Motor neuron (in vitro differentiated cells): ENCODE data around the gene ZDHHC12. TPM values are rescaled to one million over a fixed set of nuclear protein-coding genes. Genes with fewer than 3 reads are reported as not detected.
"Not testable (repeated sequence)": the region's sequence is repeated elsewhere in the genome, so short reads cannot be mapped to it uniquely, and the experiment has no call there.

ENCODE experiments used
- ATAC-seq, 8 experiments: fragments of 200-7000 bp; cut with Tn5 transposase; replicated peaks in 6 of 8; 2 replicates each; pipeline ENCODE4 v1.8.0; 2021; ENCODE audit warnings: mild to moderate bottlenecking in 8 of 8, moderate library complexity in 8 of 8
- H3K27ac ChIP-seq, 2 donors: fragments of 250-450 bp; sonication (Bioruptor Pico); 2 replicates each; pipeline ENCODE4 v1.9.0; 2021; ENCODE audit warnings: antibody characterized with exemption in 2 of 2, mild to moderate bottlenecking in 2 of 2, moderate library complexity in 1 of 2
- H3K4me1 ChIP-seq, 2 donors: fragments of 250-450 bp; sonication (Bioruptor Pico); replicated peaks in 1 of 2; 2 replicates each; pipeline ENCODE4 v1.6.1; 2021; ENCODE audit warnings: antibody characterized with exemption in 2 of 2, mild to moderate bottlenecking in 2 of 2, moderate library complexity in 1 of 2
- H3K4me3 ChIP-seq, 5 donors: fragments of 250-450 bp; sonication (Bioruptor Pico); 2 replicates each; pipeline ENCODE4 v1.9.0; 2021; ENCODE audit warnings: antibody characterized with exemption in 5 of 5, mild to moderate bottlenecking in 5 of 5, moderate library complexity in 4 of 5
- WGBS, 10 experiments: fragments of 450-650 bp; shearing (Covaris generic); methylation state at CpG; one replicate each; pipeline ENCODE4 v1.0.0; 2022; 5-methylcytosine and 5-hydroxymethylcytosine counted together
- in situ Hi-C, 9 experiments: fragments of 400-800 bp; cut with MboI; loops; one replicate each; pipeline ENCODE4 v1.15.0; 2021; ENCODE audit warnings: low sequenced_read_pairs in 9 of 9, low pct_unique_long_range_greater_than_20kb in 2 of 9; ENCODE audit not compliant: unreplicated experiment in 9 of 9
- total RNA-seq, 8 experiments: library from RNA; unstranded; fragments of 300-600 nt; gene quantifications; 2 replicates each; pipeline versions ENCODE4 v1.2.3 to v1.2.4, GENCODE V29; 2022

The ZDHHC12 gene
- total RNA-seq, 8 experiments from 2014 or later: 3.7 to 31.4 (median 11.7) TPM

DNA sequence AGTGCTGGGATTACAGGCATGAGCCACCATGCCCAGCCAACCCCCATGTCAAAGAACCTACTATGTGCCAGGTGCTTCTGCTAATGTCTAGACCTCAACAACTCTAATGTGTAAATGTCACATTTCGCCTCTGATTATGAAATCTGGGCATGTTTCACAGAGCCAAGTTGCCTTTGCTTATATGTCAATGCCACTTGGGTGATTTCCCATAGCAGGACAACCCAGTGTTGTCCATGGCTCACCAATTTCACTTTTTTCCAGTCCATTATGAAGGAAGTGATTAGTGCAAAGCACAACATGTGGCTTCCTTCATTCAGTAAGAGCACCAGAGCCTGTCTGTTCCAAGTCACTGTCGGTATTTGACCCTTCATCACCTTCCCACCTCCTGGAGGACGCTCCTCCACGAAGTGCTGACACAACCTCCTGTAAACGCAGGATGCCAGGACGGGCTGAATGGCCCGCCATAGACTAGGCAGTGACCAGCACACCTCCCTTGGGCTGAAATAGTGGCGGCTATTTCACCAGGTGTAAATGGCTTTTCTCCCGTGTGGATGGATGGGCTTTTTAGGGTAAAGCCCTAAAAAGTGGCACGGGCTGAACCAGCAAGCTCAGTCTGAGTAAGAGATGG is 22.6 kb downstream of the ZDHHC12 start:
- ATAC-seq: no peak
- H3K4me1 ChIP-seq: no peaks in the 10 kb centered on the region
- in situ Hi-C loops: no loop called here
- no peak overlapping the region for H3K27ac ChIP-seq
- H3K4me3 ChIP-seq: no peak overlapping the region
- 60 to 100% (median 87%) methylated on average over 1 to 8 of the region's 10 CpGs; no CpG with 5 or more reads in 3 of the 10 experiments for WGBS, 10 experiments

DNA sequence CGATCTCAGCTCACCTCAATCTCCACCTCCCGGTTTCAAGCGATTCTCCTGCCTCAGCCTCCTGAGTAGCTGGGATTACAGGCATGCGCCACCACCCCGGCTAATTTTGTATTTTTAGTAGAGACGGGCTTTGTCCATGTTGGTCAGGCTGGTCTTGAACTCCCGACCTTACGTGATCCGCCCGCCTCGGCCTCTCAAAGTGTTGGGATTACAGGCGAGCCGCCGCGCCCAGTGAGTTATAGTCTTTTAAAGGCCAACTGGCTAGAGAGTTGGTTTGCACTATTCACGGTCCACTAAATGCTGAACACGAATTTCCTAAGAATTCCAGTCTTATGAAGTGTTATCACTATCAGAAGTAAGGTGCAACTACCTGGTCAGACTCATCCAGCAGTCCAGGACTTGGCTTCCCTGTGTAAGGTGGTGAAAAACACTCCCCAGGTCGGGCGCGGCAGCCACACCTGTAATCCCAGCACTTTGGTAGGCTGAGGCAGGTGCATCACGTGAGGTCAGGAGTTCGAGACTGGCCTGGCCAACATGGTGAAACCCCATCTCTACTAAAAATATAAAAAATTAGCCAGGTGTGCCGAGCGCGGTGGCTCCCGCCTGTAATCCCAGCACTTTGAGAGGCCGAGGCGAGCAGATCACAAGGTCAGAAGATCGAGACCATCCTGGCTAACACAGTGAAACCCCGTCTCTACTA is 24.7 kb downstream of the ZDHHC12 start:
- in situ Hi-C loops, ATAC-seq, H3K27ac ChIP-seq, H3K4me3 ChIP-seq, H3K4me1 ChIP-seq: not testable (repeated sequence)
- 80 to 100% (median 94%) methylated on average over 2 to 18 of the region's 30 CpGs for WGBS, 10 experiments

DNA sequence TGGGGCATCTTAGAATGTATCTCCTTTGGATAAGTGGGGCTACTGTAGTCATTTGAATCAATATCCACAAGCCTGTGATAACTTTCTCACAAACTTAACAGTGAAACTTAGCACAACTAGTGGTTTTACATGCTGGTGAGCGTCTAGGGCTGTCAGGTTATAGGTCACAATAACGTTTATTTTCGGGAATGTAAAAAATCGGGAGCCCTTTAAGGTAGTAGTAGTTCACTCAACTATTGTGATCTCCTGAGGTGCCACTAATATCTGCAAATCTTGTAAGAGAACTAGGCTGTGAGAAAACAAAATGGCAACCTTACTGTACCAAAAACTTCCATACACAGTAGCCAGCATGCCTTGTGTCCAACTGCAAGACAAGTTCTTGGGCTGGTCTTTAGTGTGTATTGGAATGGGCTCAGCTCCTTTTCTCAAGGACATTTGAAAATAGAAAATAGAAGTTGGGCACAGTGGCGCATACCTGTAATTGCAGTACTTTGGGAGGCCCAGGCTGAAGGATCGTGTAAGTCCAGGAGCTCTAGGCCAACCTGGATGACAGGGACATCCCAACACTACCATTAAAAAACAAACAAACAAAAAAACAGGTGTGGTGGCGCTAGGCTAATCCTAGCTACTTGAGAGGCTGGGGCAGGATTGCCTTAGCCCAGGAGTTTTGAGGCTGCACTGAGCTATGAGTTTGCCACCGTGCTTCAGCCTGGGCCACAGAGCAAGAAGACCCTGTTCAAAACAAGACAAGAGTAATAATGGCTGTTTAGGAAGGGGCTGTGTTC is 26.8 kb downstream of the ZDHHC12 start:
- 60 to 100% (median 92%) methylated on average over 2 to 5 of the region's 8 CpGs for WGBS, 10 experiments
- in situ Hi-C loops: no loop called here
- no peak for ATAC-seq
- no peak overlapping the region for H3K4me3 ChIP-seq
- no peaks in the 10 kb centered on the region for H3K4me1 ChIP-seq
- no peak overlapping the region for H3K27ac ChIP-seq

GRCh38 chr9:128694344-128694743 is 29.6 kb downstream of the ZDHHC12 start:
- in situ Hi-C loops: no loop called here
- H3K27ac ChIP-seq: no peak overlapping the region
- ATAC-seq: no peak
- H3K4me3 ChIP-seq: no peak overlapping the region
- WGBS, 10 experiments: 79 to 100% (median 88%) methylated on average over 3 to 6 of the region's 6 CpGs
- H3K4me1 ChIP-seq: peaks cover 4 to 12% of the 10 kb centered on the region in 2 donors

GRCh38 chr9:128693738-128694137 is 30.2 kb downstream of the ZDHHC12 start:
- in situ Hi-C loops, H3K4me3 ChIP-seq, ATAC-seq, H3K27ac ChIP-seq: not testable (repeated sequence)
- H3K4me1 ChIP-seq: peaks cover 4 to 12% of the 10 kb centered on the region in 2 donors
- WGBS, 10 experiments: 75 to 100% (median 93%) methylated on average over 2 to 3 of the region's 3 CpGs; no CpG with 5 or more reads in 1 of the 10 experiments

GRCh38 chr9:128690684-128691034 is 33.3 kb downstream of the ZDHHC12 start:
- peaks cover 12 to 20% of the 10 kb centered on the region in 2 donors for H3K4me1 ChIP-seq
- WGBS, 10 experiments: 0 to 33% (median 10%) methylated on average over 2 to 5 of the region's 5 CpGs; no CpG with 5 or more reads in 1 of the 10 experiments
- in situ Hi-C loops: no loop called here
- H3K27ac ChIP-seq: peak overlapping the region; percentile 94 to 96
- no peak for ATAC-seq
- H3K4me3 ChIP-seq: peak overlapping the region; percentile 63 to 100 (median 83)

DNA sequence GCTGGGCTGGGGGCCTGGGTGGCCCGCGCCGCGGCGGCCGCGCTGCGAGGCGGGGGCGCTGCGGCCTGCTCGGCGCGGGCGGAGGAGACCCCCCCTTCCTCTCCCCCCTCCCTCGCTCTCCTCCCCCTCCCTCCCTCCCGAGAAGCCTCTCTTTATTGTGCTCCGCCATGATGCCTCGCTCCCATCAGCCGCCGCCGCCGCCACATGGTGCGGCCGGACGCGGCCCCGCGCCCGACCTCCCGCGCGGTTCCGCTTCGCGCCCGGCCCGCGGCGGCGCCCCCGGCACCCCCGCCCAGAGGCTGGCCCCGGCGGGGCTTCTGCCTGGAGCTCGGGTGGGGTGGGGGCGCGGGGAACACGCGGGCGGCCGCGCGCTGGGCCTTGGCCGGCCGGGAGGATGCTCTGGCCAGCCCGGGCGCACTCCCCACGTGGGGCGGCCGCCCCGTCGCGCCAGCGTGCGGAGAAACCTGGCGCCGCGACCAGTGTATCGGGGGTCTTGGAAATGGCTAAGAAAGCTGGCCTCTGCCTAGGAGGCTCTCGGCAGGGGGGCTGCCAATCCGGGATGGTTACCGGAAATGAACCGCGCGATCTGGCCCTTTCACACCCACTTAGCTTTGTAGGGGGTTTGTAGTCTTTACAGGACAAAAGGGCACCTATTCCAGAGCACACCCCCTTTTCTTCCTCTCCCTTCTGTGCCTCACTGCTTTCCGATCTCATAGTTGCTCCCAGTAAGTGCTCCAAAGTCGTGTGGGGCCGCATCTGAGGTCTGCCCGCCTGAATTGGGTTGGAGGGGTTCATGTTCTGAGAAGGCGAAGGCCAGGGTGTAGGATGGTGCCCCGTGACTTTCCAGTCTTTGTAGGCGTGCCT is 33.9 kb downstream of the ZDHHC12 start:
- H3K4me3 ChIP-seq: peak overlapping the region; percentile 63 to 100 (median 83)
- ATAC-seq: peak in 7 of 8 experiments; percentile 0 to 23 (median 5)
- 0% methylated on average over 2 to 7 of the region's 83 CpGs; no CpG with 5 or more reads in 4 of the 10 experiments for WGBS, 10 experiments
- in situ Hi-C loops: no loop called here
- peaks cover 12 to 26% of the 10 kb centered on the region in 2 donors for H3K4me1 ChIP-seq
- peak overlapping the region; percentile 94 to 96 for H3K27ac ChIP-seq

DNA sequence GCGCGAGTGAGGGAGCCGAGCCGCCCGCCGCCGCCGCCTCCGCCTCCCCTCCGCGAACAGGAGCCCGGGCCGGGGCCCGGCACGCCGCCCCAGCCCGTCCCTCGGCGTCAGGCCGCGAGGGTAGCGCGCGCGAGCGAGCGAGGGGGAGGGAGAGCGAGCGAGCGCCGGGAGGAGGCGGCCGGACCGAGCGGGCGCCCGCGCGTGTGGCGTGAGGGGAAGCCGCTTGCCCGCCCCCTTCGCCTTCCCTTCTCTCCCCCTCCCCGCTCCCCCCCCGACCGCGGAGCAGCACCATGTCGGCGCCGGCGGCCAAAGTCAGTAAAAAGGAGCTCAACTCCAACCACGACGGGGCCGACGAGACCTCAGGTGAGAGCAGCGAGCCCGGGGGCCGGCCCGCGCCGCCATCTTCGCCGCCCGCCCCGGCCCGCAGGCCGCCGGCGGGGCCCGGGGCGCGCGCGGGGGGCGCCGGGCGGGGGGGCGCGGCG is 34.6 kb downstream of the ZDHHC12 start:
- H3K27ac ChIP-seq: peak overlapping the region; percentile 94 to 96
- peak; percentile 10 to 53 (median 48) for ATAC-seq
- peak overlapping the region; percentile 63 to 100 (median 83) for H3K4me3 ChIP-seq
- in situ Hi-C loops: no loop called here
- peaks cover 14 to 33% of the 10 kb centered on the region in 2 donors for H3K4me1 ChIP-seq
- WGBS, 10 experiments: no CpG with 5 or more reads among the region's 80 CpGs

- H3K4me3 ChIP-seq: peak within 1 kb of the TSS; percentile 63 to 100 (median 83)
- peak; percentile 67 to 91 (median 86) for ATAC-seq
- in situ Hi-C loops: no loop called here
- peaks cover 19 to 35% of the 10 kb centered on the region in 2 donors for H3K4me1 ChIP-seq
- H3K27ac ChIP-seq: peak within 1 kb of the TSS; percentile 94 to 96
- WGBS, 10 experiments: 0 to 71% (median 30%) methylated on average over 1 to 11 of the region's 93 CpGs; no CpG with 5 or more reads in 3 of the 10 experiments
Measured at GRCh38 chr9:128688501-128689292, 35.2 kb downstream of the ZDHHC12 start, which contains the start of gene SET. TSS of gene SET (plus strand) at chr9:128689222. CDS start at chr9:128689583, 361 bp downstream.

DNA sequence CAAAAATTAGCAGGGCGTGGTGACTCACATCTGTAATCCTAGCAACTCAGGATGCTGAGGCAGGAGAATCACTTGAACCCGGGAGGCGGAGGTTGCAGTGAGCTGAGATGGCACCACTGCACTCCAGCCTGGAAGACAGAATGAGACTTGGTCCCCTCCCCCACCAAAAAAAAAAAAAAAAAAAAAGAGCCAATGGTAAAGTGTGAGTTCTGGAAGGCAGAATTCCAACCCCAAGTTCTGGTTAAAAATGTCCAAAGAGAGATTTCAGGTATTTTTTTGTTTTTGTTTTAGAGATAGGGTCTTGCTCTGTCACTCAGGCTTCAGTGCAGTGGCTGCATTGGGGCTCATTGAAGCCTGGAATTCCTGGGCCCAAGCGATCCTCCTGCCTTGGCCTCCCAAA is 36.5 kb downstream of the ZDHHC12 start:
- ATAC-seq: no peak
- 67 to 100% (median 80%) methylated on average over 2 to 3 of the region's 4 CpGs; no CpG with 5 or more reads in 3 of the 10 experiments for WGBS, 10 experiments
- no peak overlapping the region for H3K27ac ChIP-seq
- no peak overlapping the region for H3K4me3 ChIP-seq
- in situ Hi-C loops: no loop called here
- H3K4me1 ChIP-seq: peaks cover 19 to 35% of the 10 kb centered on the region in 2 donors

DNA sequence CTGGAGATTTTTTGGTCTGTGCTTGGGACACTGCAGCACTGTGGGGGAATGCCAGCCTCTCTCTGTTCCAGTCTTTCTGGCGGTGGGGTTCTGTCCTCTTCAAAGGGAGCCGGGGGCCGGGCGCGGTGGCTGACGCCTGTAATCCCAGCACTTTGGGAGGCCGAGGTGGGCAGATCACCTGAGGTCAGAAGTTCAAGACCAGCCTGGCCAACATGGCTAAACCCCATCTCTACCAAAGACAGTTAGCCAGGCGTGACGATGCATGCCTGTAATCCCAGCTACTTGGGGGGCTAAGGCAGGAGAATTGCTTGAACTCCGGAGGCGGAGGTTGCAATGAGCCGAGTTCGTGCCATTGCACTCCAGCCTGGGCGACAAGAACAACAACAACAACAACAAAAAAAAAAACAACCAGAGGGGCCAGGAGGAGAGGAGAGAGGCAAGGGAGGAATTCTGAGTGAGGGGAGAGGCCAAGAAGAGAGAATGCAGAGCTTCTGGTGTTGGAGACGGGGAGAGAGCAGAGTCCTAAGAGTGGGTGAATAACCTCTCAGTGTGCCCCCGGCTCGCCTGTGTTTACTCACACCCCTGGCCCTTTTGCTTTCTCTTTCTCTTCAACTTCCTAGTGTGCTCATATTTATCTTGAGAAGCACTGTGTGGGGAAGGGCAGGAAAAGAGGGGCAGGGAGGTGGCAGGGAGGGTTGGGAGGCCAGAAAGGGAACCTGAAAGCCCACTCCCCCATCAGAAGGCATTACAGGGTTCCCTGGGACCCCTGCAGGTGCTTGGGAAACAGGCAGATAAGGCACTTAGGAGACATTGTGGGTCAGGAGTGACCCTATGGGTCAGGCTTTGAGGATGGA is 38.1 kb downstream of the ZDHHC12 start:
- Histone ChIP-seq H3K4me3 (no peak overlapping the region), H3K4me1 (peaks cover 9 to 32% of the 10 kb centered on the region in 2 donors), H3K27ac (peak overlapping the region in 1 of 2 donors; percentile 11)
- WGBS, 10 experiments: 20 to 89% (median 56%) methylated on average over 1 to 11 of the region's 17 CpGs; no CpG with 5 or more reads in 6 of the 10 experiments
- ATAC-seq: no peak
- in situ Hi-C loops: no loop called here
